ENCODE data around the gene NUMB.

NUMB gene

DNA sequence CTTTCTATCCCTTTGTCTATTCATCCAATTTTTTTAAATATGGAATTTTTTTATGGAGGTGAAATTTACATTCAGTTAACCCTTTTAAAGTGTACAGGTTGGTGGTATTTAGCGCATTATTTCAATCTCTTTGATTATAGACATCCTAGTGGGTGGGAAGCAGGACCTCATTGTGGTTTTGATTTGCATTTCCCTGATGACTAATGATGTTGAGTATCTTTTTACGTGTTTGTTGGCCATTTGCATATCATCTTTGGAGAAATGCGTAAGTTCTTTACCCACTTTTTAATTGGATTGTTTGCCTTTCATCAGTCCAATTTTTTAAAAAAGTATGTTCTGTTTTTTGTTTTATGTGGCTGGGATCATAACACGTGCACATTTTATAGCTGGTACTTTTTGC is 200.3 kb downstream of the NUMB start:
- DNase-seq: no peak

DNA sequence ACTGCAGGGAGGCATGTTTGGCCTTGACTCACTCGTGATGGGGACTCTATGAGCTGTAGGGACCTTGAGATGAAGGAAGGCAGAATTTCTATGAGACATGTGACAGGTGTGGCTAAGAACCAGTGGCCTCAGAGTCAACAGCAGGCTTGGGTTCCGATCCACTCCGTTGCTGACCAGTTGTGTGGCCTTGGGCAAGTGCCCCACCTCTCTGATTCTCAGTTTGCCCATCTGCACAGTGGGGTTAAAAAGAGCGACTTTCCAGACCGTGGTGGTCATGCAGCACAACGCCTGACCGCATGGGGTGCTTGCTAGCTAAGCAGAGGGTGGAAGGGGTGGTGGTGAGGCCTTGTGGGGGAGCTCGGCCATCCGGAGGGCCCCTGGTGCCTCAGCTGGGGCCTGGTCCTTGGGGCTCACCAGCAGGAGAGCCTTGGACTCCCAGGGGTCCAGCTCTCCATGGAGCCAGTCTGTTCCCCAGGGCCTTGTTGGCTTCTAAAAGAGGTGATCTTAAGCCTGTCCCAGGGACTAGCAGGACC is 202.6 kb downstream of the NUMB start:
- no peak for DNase-seq

DNA sequence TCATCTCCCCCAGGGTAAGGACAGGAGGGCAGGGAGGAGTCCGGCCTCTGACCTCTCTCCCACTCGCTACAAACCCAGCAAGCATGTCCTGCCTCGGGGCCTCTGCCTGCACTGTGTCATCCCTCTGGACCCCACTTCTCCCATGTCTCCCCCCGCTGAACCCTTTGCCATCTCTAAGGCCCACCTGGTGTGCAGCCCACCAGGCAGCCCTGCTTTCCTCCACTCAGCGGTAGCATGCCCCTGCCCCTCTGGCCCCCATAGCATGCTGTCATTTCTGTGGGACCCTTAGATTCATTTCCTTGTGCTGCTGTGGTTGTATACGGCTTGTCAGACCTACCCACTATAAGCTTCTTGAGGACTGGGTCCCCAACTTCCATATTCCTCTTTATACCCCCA is 203.3 kb downstream of the NUMB start:
- no peak for DNase-seq

GRCh38 chr14:73254247-73255004 is 203.9 kb downstream of the NUMB start:
- DNase-seq: no peak

DNA sequence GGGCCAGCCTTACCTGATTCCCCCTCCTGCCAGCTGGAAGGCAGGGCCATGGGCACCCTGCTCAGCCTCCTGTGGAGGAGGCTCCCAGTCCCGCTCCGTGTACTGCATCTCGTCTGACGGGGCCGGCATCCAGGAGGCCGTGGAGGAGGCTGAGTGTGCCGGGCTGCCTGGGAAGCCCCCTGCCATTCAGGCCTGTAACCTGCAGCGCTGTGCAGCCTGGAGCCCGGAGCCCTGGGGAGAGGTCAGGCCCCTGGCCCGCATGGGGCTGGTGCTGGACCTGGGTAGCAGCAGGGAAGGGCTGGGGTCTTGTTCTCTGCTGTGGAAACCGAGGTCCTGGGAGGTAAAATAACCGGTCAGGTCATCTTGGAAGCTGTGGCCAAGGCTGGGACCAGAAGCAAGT is 204.6 kb downstream of the NUMB start:
- no peak for DNase-seq

GRCh38 chr14:73253323-73253610 is 205.1 kb downstream of the NUMB start:
- no peak for DNase-seq

- DNase-seq: no peak
Observed at GRCh38 chr14:73252491-73253322, 205.6 kb downstream of the NUMB start.

- no peak for DNase-seq
Observed at GRCh38 chr14:73251516-73252215, 206.7 kb downstream of the NUMB start.

DNA sequence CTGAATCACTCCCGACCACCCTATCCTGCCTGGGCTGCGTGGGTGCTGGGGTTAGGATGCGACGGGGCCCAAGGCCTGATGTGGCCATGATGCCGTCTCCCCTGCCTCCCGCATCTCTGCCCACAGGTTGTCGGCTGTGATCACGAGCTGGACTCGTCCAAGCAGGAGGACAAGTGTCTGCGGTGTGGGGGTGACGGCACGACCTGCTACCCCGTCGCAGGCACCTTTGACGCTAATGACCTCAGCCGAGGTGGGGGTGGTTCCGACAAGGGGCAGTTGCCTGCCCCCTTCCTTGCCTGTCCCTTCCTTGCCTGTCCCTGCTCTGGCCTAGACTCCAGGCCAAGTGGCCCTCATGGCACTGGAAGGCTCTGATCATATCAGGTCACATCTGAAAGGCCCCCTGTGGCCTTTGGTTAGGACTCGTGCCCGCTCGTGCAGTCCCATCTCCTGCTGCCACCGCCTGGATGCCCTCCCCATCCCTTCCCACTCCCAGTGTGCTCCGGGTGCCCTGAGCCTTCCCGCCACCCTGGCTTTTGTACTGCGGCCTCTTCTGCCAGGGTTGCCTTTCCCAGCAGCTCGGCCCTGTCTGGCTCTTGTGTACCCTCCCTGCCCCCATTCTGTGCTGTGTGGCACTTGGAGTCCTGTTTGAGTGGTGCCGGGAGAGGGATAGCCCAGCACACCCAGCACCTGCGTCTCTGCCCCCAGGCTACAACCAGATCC is 207.4 kb downstream of the NUMB start:
- no peak for DNase-seq

DNA sequence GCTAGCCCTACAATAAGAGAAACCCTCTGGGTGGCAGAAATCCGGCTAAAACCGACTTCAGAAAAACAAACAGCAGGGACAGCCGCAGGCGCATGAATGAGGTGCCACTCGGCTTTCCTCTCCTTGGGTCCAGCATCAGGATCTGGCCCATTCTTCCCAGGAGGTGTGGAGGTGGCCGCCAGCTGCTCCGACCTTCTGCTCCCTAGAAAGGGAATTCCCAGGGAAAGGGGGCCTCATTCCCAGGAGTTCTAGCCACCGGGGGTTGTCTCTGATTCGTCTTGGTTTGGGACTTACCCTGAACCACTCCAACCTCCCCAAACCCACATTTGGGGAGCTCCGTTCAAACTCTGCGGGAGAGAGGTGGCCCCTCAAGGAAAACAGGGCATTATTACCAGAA is 208.0 kb downstream of the NUMB start:
- no peak for DNase-seq

DNA sequence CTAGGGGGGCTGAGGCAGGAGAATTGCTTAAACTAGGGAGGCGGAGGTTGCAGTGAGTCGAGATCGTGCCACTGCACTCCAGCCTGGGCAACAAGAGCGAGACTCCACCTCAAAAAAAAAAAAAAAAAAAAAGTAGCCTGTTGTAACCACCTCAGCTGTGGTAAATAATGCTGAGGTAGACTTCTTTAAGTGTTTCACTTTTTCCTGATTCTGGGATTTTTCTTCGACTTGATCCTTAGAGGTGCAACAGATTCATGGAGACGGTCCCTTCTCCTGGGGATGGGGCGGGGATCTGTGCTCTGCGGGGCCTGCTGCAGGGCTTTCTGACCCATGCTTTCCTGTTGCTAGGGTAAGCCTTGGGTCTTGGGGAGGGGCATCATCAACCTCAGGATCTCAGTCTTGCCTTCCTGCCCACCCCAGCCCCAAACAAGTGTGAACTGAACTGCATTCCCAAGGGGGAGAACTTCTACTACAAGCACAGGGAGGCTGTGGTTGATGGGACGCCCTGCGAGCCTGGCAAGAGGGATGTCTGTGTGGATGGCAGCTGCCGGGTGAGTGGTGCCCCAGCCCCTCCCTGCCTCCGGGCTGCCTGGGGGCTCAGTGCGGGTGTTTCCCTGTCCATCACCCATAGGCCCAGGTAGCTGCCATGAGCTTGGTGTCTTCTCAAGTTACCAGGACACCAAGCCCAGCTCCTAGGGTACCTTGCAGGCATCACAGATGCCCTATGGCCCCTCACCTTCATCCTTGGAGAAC is 208.6 kb downstream of the NUMB start:
- no peak for DNase-seq

DNA sequence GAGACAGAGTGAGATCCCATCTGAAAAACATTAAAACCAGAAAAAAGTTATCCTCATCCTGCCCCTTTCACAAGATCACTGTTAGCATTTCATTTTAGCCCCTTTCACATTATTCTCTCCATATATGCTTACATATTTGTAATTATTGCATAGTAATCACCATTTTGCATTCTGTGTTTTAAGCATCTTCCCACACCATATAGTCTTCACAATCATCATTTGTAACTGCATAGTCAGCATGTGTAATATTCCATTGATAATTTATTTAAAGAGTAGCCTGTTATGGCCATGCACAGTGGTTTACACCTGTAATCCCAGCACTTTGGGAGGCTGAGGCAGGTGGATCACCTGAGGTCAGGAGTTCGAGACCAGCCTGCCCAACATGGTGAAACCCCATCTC is 209.2 kb downstream of the NUMB start:
- no peak for DNase-seq

DNA sequence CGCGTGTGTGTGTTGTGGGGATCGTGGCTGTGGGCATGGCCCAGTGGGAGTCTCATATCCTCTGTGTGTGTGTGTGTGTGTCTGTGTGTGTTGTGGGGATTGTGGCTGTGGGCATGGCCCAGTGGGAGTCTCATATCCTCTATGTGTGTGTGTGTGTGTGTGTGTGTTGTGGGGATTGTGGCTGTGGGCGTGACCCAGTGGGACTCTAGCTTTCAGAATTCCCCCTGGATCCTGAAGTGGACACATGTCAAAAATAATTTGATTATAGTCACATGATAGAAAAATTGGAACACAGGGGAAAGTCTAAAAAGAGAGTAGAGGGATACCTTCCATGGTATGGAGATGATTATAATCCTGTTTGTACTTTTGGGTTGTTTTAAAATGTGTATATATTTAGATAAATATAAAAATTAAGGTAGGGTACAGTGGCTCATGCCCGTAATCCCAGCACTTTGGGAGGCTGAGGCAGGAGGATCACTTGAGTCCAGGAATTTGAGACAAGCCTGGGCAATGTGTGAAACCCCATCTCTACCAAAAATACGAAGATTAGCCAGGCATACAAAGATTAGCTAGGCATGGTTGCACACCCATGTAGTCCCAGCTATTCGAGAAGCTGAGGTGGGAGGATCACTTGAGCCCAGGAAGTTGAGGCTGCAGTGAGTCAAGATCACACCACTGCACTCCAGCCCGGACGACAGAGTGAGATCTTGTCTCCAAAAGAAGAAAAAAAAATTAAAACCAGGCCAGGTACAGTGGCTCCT is 210.1 kb downstream of the NUMB start:
- DNase-seq: no peak

DNA sequence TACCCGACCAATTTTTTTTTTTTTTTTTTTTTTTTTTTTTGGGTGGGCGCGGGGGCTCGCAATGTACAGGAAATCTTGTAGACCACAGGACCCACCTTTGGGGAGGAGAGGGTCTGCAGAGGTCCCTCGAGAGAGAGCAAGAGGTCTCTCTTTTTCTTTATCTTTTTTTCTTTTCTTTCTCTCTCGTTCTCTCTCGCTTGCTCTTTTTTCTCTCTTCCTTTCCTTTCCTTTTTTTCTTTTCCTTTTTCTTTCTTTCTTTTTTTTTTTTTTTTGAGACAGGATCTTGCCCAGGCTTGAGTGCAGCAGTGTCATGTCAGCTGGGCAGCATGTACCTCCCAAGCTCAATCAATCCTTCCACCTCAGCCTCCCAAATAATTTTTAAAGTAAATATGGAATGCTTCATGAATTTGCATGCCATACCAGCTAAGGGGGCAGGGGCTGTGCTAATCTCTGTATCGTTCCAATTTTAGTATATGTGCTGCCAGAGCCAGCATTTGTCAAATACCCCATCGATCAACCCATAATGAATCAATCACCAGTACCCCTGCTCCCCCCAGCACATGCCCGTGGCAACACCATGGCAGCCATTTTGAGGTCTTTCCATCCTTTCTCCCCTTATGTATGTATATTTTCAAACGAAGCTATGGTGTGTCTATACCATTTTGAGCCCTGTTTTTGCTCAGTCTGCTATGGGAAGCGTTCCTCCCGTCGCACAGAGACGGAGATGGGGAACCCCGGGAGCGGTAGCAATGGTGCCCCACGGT is 211.8 kb downstream of the NUMB start:
- DNase-seq: no peak

DNA sequence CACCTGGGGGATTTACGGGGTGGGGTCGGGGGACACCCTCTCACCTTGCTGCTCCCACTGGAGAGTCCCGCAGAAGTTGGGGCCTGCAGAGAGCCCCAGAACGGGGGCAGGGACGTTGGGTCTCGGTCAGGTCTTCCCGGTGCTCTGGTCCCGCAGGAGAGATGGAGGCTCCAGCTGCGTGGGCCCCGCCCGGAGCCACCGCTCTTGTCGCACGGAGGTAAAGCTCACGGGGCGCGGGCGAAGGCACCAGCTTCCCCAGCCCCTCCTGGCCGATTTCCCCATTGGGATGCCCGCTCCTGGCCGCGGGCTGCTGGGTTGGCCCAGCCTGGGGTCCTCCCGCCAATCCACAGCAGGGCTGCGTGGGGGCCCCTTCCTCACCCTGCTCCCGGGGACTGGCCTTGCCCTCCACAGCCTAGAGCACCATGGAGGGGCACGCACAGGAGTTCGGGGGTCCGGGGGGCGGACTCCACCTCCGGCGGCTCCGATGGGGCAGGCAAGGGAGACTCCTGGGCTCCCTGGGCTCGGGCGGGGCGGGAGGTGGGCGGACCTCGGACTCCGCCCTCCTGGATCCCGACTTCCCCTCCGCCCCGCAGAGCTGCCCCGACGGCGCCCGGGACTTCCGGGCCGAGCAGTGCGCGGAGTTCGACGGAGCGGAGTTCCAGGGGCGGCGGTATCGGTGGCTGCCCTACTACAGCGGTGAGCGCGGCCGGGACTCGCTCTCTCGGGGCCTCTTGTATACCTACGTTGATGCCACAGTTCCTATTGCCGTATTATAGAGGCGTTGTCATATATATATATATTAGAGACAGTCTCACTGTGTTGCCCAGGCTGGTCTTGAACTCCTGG is 212.6 kb downstream of the NUMB start:
- peak; percentile 31 for DNase-seq

- DNase-seq: no peak
Observed at GRCh38 chr14:73244541-73245290, 213.6 kb downstream of the NUMB start.

DNA sequence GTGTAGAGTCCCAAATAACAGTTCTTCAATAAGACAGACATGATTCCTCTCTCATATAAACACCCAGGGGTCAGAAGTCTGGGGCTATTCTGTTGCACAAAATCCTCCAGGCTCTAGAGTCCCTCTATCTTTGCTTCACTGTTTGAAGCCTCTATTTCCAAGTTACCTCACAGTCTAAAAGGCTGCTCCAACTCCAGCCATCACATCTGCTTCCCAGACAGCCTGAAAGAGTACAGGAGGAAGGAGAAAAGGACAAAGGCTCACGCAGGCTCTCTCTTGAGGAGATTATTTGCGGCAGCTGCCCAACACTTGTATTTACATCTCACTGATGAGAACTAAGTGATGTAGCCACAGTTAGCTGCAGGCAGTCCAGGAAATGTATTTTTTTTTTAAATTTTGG is 214.6 kb downstream of the NUMB start:
- DNase-seq: no peak

DNA sequence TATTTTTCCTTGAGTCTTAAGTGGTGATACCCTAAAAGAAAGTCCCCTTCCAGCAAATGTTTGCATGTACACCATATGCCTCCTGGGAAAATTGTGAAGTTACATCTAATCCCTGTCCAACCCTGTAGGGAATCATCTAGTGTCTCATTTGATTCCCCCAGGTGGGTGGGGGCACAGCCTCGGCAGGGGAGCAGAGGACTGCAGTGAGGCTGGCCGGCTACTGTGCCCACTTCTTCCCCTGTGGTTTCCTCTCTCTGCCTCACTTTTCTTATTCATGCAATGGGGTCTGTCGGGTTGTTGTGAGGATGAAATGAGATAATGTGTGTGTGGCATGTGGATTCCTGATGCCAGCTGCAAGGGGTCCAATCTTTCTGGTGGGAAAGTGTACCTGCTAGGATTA is 215.0 kb downstream of the NUMB start:
- DNase-seq: no peak

GRCh38 chr14:73242357-73242901 is 215.9 kb downstream of the NUMB start:
- DNase-seq: no peak
